HEK293T (cell line): ENCODE measurements around the gene MYCBPAP.

Experiments used
- ARNT ChIP-seq: fragments of 450-650 bp; IDR thresholded peaks from 2 replicates; pipeline ENCODE4 v1.6.1; 2017; ENCODE audit warnings: mild to moderate bottlenecking
- ELF4 ChIP-seq: fragments of 450-650 bp; IDR thresholded peaks from 2 replicates; pipeline ENCODE4 v1.6.1; 2017; ENCODE audit warnings: antibody characterized with exemption
- FOXK2 ChIP-seq: fragments of 450-650 bp; IDR thresholded peaks from 2 replicates; pipeline ENCODE4 v1.6.1; 2016; ENCODE audit warnings: mild to moderate bottlenecking
- L3MBTL2 ChIP-seq: fragments of 450-650 bp; conservative IDR thresholded peaks from 2 replicates; pipeline ENCODE4 v1.6.1; 2016; ENCODE audit warnings: mild to moderate bottlenecking
- SP1 ChIP-seq: fragments of 450-650 bp; IDR thresholded peaks from 2 replicates; pipeline ENCODE4 v1.6.1; 2017
- TARDBP ChIP-seq: fragments of 450-650 bp; IDR thresholded peaks from 2 replicates; pipeline ENCODE4 v1.6.1; 2016

GRCh38 chr17:50458701-50459676 lies 49.2 kb upstream of the MYCBPAP start:
- no peak for TF ChIP-seq FOXK2
- TF ChIP-seq ARNT, result no peak
- TF ChIP-seq L3MBTL2, result no peak
- TF ChIP-seq SP1, result no peak
- no peak for TF ChIP-seq ELF4
- TF ChIP-seq TARDBP, result no peak
